CD4-positive, alpha-beta T cell treated with Interleukin-17A for 1 hour (primary cell): ENCODE results near the gene VSIR.

ENCODE experiments used
- DNase-seq: peaks from one replicate; pipeline ENCODE4 v3.0.0-alpha.2; 2020

Gene VSIR

GRCh38 chr10:71746344-71747037 lies 26.8 kb downstream of the VSIR start:
- DNase-seq, result no peak

DNA sequence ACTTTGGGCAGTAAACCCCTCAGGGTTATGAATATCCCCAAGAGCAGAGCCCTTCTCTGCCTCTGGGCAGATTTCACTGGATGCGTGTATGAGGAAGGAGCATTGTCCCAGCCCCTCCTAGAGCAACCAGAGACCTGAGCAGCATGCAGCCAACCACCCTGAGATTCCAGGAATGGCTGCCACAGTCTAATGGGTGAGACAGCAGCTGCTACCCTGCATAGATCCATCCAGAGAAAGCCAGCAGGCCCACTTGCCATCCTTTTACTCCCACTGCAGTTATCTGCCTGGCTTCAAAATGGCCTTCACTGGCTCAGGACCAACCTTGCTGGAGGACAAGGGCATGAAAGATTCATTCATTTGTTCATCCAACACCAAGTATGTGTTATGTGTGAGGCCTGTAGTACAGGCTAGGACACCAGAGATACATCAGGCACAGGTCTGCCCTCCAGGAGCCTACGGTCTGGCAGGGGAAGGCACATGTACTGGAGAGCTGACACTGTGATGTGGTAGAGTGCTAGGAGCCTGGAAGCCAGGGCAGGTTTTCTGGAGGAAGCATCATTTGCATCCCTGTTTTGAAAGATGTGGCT lies 27.6 kb downstream of the VSIR start:
- DNase-seq, result no peak

GRCh38 chr10:71744897-71745663 lies 28.2 kb downstream of the VSIR start:
- no peak for DNase-seq

- DNase-seq, result no peak
These were observed 29.5 kb downstream of the VSIR start for GRCh38 chr10:71743866-71744265.

DNA sequence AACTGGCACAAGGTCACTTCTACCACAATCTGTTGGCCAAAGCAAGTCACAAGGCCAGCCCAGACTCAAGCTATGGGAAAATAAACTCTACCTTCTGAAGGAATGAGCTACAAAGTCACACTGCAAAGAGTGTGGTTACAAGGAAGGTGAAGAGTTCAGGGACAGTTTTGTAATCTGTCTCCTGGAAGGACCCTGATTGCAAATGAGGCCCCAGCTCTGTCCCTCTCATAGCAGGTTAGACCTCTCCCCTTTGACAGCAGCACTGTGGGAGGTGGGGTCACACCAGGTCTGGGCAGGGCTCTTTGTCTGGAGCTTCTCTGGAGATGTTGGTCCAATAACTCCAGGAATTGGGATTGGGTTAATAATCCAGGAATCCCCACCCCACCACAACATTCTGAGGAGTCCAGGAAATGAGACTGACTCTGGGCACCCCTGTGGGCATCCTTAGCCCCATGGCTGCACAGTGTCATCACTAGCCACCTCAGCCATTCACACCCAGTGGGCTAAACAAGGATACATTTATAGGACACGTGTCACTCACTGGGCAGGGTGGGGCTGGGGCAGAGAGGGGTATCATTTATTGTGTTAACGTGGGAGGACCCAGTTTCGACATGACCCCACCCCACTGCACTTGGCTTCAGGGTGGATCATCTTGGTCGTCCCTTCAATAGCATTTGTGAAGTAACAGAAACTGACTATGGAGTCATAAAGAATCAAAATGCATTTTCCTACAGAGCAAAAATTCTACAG lies 30.1 kb downstream of the VSIR start:
- no peak for DNase-seq

DNA sequence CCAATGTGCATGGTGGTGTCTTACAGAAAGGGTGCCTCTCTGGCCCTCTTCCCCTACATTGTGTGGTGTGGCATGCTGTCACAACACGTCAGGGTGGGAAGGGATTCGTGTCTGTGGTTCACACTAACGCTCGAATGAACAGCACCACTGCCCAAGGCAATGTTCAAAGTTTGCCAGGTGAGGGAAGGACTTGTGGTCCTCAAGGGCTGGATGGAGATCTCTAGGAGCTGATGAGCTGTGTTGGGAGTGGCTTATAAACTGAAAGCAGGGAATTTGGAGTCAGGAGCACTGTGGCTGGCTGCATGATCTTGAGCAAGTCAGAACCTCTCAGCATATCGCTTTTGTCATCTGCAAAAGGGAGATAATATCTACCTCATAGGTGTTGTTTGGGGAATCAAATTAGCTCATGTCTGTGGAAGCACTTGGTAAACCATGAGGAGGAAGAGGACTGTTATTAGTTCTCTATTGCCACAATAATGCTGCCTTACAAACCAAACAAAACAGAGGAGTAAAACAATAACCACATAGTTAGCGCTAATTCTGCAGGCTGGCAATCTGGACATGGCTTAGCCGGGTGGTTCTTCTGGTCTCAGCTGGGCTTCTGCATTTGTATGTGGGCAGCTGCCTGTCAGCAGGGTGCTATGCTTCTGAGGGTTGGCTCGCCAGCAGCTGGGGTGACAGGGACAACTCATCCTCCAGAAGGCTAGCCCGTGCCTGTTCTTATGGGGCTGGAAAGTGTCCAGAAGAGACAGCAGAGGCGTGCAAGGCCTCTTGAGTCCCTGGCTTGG lies 30.8 kb downstream of the VSIR start:
- peak; percentile 45 for DNase-seq

- no peak for DNase-seq
These were observed 31.6 kb downstream of the VSIR start for GRCh38 chr10:71741671-71742070.

DNA sequence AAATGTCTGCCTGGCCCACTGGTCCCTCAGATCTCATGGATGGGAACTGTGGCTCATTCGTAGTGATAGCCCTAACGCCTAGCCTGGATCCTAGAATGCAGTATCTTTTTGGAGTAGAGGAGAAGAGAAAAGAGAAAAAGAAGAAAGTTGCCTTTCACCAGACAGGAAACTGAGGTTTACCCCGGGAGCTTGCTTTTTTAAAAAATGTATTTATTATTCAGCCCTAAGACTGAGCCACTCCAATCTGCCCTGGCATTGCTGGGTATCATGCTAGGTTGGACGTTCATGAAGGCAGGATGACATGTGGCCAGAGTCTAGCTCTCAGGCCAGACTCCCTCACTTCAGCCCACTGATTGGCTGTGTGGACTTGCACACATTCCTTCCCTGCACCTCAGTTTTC lies 32.3 kb downstream of the VSIR start:
- DNase-seq, result no peak

DNA sequence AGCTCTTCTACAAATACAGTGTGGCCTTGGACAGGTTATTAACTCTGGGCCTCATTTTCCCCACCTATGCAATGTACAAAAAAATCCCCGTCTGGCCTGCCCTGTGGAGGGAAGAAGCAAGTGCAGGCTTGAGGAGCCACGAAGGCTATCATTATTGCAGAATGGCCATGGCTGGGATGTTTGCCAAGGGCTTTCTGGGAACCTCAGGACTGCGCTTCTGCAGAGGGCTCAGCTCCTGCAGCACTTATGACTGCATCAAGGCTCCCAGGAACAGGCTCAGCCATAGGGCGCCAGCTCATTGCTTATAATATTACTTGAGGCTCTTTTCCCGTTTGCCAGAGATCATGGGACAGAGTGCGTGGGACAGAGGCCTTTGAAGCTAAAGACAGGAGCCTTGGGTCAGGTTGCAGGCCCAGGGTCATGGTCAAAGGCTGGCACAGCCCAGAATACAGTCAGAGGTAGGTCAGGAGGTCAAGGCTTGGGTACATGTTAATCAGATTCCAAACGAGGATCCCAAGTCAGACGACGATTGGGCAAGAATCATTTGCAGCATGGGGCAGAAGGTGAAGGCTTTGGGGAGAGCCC lies 33.2 kb downstream of the VSIR start:
- no peak for DNase-seq

GRCh38 chr10:71739358-71739900 lies 33.9 kb downstream of the VSIR start:
- no peak for DNase-seq

DNA sequence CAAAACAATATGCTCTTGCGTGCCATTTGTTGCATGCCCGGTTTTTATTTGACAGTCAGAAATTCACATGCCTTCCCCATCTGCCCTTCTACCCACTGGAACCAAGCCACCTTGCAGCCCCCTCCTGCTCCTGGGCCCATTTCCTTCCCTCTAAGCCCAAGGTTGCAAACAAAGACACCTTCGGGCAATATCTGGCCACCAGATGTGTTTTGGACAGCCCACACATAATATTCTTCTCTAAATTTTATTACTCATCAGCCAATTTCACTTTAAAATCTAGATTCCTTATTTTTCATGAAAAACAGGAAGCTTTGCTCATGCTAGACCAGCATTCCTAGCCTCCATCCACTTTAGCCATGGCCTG lies 35.5 kb downstream of the VSIR start:
- no peak for DNase-seq

DNA sequence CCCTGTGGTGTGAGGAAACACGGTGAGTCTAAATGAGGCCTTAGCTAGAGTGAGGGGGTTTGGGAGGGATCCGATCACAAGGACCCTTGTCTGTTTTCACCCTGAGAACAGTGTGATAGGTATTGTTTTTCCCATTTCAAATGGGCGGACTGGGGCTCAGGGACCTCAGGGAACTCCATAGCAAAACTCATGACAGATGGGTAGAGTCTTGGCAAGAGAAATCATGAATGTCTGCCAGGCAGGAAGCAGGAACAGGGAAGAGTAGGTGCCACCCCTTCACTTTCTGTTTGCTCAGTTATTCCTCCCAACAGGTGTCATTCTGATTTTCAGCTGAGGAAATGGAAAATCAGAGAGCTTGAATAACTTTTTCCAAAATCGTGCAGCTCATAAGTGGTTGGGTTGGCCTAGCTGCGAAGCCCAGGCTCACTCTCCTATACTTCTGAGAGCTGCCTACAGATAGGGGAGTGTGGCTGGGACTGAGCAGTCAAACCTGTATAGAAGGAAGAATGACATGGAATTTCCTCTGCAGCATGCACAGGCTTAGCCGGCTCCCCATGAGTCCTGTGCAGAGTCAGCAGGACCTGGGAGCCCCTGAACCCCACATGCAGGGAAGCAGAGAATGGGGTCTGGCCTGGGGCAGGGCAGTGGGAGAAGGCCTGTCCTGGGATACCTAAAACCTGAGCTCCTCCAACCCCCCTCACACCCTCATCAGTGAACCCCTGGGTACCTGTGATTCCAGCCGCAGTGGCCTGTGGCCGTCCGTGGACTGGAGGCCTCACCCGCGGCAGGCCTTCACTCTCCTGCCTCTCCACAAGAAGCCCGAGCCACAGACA lies 36.1 kb downstream of the VSIR start:
- no peak for DNase-seq

- no peak for DNase-seq
These were observed 36.8 kb downstream of the VSIR start for GRCh38 chr10:71736570-71736952.

GRCh38 chr10:71735709-71736569 lies 37.4 kb downstream of the VSIR start:
- peak; percentile 73 for DNase-seq

DNA sequence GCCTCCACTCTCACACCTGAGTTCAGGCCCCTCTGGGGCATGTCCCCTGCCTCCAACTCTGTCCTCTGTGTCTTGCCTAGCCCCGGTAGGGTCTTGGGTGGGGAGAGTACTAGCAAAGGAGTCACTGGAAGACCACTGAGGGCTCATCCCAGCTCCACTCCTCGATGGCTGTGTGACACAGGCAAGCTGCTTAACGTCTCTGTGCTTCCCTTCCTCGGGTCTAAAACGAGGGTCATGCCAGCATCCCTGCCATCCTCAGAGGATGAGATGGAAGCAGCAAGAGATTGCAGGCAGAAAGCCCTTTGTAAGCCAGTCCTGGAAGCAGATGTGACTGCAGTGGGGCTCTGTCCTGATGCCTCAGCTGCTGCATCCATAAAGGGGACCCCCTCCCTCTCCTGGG lies 38.5 kb downstream of the VSIR start:
- DNase-seq, result no peak

- DNase-seq, result peak; percentile 30
These were observed 41.5 kb downstream of the VSIR start for GRCh38 chr10:71731791-71732190.

DNA sequence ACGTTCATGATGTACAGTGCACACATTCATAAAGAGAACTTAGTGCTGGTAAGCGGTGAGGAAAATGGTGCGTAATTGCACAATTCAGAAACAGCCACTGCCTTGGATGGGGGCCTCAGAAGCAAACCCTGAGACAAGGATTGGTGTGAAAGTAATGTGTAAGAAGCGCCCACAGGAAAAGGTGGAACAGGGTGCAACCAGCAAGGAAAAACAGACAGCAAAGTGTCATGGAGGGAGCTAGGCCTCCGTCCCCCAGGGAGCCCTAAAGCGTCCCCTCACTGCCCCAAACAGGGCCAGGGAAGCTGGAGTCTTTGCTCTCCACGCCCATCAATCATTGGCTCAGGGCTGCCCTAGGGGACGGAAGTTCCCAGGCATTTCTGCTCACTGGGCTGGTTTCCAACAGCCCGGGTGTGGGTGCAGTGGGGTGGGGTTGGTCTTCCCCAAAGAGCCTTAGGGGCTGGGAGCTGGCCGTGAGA lies 44.1 kb downstream of the VSIR start:
- no peak for DNase-seq

GRCh38 chr10:71727738-71728737 lies 45.3 kb downstream of the VSIR start:
- peak; percentile 78 for DNase-seq
